GM19463 (cell line): Measurements from ENCODE around the gene PRICKLE2.
"Not testable (repeated sequence)": the region's sequence is repeated elsewhere in the genome, so short reads cannot be mapped to it uniquely, and the experiment has no call there.

Source experiments
- ATAC-seq: cut with Tn5 transposase; IDR thresholded peaks from one replicate; pipeline ENCODE4 v1.9.1; 2021; ENCODE audit warnings: mild to moderate bottlenecking, moderate library complexity; ENCODE audit not compliant: unreplicated experiment

PRICKLE2 gene

DNA sequence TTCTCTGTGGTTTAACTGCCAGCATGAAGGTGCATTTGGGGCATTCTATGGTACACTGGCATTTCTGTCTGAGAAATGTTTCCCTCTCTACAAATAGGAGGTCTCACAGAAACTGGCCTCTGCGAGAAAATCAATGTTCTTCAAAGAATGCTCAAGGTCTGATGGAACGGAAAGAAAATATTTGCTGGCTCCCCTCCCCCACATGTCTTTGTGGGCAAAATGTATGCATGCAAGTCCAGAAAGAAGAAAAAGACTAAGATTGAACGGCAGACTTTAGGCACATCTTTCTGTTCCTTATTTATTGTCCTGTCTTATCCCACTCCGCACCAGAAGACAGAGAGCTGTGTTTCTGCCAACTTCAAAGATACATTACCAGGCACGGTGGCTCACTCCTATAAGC, 118.1 kb downstream of the PRICKLE2 start:
- ATAC-seq, result no peak

DNA sequence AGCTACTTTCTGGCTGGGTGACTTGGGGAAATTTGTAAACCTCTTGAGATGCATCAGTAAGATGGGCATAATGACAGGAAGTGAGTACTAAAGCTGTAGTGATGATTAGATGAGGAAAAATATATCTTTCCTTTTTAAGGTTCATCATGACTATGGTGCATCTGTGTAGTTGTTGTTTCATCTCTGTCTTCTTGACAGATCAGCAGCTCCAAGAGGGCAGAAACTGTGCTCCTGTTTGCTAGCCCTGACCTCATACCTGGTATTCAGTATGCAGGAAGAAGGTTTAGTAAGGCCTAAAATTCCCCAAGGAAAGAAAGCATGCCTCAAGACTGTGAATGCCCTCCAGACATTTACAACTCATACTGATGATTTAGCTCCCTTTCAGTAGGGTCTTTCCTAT, 119.5 kb downstream of the PRICKLE2 start:
- no peak for ATAC-seq

DNA sequence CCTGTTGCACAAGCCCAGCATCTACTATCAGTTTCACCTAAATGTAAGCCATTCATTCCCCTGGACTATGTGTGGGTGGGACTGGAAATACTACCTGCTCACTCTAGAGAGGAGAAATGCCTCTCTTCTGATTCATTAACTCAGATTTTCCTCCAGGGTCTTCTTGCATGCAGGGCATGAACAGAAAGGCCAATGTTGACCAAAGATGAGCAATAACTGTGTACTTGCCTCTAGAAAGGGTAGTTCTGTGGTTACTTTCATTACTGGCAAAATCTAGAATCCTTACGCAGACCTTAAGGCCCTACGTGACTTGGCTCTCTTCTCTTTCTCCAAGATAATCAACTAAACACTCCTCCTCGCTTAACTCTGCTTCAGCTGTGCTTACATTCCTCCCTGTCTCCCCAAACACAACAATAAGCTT, 120.6 kb downstream of the PRICKLE2 start:
- ATAC-seq, result peak; percentile 42

DNA sequence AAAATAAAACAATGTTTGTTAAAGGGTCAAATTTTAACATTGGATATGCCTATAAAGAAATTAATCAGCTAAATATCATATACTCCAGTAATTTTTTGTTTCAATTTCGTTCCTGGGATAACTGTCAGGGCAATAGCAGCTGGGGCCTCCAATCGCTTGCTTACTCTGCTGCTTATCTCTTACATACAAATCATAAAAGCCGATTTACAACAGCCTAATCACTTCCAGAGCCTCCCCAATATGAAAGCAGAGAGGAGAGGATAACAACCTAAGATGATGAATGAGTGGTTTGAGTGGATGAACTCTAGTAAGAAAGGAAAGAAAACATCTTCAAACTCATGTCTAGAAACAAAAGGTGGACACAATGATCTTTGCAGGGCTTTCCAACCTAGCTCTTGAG, 121.3 kb downstream of the PRICKLE2 start:
- ATAC-seq, result no peak

DNA sequence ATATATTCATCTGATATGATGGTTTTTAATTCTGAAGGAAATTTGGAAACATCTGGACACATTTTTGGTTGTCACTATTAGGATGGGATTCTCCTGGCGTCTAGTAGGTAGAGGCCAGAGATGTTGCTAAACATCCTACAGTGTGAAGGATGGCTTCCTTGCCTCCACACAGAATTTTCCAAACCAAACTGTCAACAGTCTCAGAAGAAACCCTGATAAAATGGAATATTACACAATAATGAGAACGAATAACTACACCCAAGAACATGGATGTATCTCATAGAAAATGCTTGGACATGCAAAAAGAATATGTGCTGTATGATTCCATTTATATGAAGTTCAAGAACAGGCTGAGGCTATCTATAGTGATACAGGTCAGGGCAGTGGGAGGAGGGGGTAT, 122.1 kb downstream of the PRICKLE2 start:
- no peak for ATAC-seq

DNA sequence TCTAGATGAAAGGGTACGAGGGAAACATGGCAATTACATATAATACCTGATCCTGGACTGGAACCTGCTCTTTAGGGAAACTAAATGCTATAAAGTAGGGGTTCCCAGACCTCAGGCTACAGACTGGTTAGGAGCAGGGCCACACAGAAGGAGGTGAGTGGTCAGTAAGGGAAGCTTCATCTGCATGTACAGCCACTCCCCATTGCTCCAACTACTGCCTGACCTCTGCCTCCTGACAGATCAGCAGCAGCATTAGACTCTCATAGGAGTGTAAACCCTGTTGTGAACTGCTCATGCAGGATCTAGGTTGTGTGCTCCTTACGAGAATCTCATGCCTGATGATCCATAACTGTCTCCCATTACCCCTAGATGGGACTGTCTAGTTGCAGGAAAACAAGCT, 123.1 kb downstream of the PRICKLE2 start:
- no peak for ATAC-seq

DNA sequence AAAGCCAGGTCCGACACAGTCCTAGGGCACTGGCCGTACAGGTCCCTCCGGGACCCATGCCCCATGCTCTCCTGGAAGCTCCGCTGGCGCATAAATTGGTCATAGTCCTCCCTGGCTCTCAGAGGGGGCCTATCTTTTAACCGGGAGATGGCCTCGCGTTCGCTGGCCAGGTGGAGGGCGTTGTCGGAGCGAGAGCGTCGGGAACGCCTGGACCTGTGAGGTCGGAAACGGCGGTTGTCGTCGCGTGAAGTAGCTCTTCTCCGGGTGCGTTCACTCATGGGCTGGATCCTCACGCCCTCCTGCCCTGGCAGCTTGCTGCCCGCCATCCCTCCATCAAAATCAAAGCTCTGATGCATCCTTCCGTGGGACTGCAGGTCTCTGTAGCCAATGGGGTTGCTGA, 126.0 kb downstream of the PRICKLE2 start:
- no peak for ATAC-seq

DNA sequence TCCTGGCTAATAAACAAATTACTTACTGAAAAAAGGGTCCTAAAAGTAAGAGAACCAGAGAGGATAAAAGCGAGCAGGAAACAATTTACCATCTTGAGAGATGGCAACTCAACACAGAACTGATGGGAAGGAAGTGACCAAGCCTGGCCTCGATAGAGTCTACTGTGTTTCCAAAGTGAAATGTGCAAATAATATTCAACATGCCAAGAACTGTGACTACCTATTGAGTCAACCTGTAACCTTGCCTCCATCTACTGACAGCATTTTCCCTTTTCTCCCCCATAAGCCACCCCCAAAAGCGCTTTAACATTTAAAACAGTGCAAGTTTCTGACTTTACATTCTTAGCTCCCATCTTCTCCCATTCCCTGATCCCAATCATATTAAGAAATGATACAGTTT, 126.6 kb downstream of the PRICKLE2 start:
- no peak for ATAC-seq

DNA sequence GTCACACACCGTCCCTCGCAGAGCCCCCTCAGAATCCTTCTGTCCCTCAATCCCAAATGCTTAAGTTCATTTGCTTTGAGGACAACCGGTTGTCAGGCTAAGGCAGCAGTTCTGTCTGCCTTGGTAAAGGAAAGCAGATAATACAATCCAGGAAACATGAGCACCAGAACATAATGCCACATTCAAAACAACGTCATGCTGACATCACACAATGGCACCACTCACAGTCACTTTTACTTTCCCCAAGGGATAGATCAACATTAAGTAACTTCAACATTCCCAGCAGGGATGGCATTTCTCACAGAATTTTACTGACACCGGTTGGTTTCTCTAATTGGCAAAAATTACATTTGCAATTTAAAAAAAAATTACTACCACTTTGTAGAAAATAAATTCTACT, 127.3 kb downstream of the PRICKLE2 start:
- ATAC-seq, result no peak

DNA sequence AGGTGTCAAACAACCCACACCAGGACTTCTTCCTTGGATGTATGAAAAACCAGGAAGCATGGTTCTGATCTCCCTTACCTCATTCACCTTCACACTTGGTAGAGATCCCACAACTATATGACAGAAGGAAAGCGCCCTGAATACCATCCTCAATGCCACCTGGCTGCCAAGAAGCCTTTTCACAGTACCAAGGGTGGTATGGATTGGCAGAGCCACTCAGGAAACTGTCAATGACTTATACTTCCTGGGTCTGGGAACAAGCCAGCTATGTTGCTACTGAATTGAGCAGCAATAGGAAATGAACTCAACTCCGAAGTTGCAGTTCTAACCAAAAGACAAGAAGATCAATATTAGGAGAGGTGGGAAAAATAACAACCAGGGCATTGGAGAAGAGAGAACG, 129.5 kb downstream of the PRICKLE2 start:
- ATAC-seq, result no peak

DNA sequence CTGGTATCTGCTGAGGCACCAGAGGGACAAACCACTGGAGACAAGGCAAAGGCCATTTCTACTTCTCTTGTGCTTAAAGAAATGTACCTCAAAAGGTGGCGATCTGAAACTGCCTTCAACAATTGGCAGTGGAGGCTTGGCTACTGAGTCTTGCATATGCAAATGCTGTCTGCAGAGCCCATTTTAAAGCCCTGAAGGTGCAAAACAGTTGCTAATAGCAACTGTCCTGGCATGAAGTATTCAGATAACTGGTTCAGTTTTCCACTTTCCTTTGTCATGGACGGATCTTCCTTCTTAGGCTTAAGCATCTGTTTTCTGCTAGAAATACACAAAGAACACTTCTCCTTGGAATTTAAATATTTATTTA, 130.6 kb downstream of the PRICKLE2 start:
- ATAC-seq, result no peak

DNA sequence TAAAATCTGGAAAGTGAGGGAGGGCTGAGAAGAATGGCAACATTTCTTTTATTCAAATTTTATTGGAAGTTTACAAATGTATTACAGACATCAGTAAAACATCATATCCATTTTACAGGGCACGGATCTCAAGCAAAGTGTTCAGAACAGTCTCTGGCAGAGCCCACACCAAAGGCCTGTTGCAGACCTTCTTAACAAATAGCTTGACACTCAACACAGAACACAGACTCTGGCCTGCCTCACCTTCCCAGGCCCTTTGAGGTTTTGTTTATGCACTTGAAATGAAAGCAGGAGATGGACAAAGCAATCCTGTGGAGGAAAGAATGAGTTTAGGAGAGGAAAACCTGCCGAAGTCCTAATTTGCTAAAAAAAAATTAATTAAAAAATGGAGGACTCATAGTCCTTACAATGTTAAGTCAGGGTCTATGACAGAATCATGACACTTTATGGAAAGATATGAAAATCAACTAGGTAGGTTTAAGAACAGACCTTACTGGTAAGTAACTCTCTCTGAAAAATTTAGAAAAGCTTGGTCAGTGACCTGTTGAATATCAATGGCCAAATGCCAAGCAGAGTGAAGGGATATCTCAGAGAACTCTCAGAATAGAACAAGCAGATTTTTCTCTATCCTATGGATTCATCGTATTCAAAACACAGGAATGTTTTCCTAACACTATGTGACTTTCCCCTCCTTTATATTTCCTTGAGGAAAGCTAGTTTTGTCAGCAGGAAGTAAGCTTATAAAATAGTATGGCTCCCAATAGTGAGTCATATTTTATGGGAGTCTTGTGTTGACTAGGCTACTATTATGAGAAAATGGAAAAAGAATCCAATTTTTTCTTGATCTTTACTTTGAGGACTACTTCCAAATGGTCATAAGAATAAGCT, 131.2 kb downstream of the PRICKLE2 start:
- no peak for ATAC-seq

DNA sequence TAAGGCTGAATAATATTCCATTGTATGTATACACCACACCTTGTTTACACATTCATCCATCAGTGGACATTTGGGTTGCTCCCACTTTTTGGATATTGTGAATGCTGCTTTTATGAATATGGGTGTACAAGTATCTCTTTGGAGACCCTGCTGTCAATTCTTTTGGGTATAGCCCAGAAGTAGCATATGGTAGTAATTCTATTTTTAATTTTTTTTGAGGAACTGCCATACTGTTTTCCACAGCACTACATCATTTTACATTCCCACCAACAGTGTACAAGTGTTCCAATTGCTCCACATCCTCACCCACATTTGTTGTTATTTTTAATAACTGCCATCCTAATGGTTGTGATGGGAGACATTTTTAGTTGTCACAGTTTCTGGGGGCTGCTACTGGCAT, 132.1 kb downstream of the PRICKLE2 start:
- ATAC-seq, result no peak

DNA sequence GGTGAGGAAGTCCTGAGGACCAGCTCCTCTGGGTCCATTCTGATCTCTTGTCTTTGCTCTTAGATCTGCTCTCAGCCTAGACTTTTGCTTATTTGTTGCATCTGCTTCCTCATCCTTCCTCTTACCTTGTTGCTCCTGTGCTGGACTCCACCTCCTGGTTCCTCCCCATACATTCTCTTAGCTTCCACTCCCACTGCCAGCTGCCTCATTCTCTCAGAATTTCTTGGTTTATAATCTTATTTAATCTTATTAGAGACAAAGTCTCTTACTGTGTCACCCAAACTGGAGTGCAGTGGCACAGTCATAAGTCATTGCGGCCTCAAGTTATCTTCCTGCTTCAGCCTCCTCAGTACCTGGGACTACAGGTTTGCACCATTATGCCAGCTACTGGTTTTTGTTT, 133.8 kb downstream of the PRICKLE2 start:
- ATAC-seq, result no peak

DNA sequence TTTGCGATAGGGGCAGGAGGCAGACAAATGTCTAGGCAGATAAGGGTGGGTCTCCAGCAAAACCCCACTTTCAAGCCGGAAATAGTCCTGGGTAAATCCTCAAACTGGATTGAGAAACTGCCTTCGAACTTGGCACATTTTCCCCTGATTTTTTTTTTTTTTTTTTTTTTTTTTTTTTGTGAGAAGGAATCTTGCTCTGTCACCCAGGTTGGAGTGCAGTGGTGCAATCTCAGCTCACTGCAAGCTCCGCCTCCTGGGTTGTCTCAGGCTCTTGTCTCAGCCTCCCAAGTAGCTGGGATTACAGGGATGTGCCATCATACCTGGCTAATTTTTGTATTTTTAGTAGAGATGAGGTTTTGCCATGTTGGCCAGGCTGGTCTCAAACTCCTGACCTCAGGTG, 135.9 kb downstream of the PRICKLE2 start:
- not testable (repeated sequence) for ATAC-seq

DNA sequence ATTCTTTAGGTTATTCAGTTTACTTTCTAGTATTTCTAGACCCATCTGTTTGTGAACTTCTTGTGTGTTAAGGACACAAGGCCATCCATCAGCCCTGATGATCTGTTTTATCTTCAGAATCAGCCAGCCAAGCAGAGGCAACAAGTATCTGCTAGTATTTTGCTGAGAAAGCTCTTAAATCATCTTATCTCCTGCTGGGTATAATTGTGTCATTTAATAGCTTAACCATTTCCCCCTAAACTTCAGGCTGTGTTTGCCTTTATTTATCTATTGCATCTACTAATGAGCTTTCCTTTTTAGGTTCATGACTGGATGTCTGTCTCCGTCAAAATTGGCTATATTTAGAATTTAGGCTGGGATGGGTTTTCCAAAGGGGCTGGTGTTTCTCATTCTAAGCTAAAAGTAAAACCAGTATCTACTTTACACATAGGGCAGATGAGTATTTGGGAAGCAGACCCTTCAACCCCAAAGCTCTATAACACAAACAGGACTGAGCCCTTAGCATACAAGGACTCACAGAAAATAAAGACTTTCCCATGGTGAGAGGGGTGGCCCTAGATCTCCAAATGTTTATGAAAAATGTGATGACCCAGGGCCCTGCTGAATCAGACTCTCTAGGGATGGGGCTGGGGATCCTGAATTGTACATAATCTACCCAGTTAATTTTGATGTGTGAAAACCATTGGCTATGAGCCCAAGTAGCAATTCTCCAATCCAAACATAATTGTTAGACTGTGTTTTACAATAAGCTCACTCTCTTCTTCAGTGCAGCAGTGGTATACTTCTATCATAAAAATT, 136.7 kb downstream of the PRICKLE2 start:
- no peak for ATAC-seq

DNA sequence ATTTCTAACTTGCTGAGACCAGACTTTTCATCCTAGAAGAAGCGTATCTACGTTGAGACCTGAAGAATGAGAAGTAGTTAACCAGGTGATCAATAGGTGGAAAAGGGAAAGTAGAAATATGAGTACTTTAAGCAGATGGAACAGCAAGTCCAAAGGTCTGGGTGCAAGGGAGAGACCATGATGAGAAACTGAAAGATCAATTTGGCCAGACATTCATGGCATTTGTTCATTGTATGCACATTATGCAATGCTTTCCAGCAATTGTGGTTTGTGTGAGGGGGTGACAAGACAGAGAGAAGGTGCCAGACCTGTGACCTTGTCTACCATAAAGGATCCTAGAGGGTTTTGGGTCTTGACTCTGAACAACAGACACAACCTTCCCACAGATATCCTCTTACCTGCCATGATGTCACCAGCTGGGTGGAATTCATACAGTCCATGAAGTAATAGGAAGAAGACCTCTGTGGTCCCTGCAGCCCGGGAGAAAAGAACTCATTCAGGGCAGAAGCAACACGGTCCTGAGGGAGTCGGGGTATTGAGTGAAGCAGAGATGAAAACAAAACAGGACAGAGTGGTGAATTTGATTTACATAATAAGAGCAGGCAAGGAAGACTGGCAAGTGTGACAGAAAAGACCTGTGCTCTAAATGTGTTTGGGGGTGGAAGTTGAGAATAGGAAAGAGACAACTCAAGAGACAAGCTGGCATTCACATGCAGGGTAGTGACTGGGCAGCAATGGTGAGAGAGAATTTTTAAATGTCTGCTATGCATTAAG, 138.6 kb downstream of the PRICKLE2 start:
- no peak for ATAC-seq

DNA sequence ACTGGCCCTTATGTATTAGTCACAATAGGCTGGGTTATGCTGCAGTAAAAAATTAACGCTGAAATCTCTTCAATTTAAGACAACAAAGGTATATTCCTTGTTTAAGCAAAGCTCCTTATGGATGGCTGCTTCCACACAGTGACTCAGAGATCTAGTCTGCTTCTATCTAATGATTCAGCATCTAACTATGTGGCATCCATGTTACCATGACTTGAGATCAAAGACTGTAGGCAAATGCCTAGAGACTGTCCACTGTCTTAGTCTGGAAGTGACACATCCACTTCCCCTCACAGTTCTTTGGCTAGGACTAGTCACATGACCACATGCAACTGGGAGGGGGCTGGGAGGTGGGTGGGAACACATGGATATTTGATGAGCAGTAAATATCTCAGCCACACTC, 140.6 kb downstream of the PRICKLE2 start:
- no peak for ATAC-seq

DNA sequence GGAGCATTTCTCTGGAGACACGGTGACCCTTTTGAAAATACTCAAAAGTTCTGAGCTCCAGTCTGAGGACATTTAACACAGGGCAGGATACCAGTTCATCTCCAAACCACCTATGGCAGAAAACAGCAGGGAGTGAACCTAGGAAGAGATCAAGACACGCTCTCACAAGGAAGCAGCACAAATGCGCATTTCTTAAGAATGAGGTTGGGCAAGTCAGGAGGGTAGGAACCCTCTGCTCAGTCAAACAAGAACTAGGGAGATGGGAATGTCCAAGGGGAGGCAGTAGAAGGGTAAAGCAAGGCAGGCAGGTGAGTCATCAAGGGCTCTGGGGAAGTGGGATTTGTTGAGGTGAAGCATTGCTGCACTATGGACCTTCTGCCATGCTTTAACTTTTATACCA, 141.7 kb downstream of the PRICKLE2 start:
- no peak for ATAC-seq

DNA sequence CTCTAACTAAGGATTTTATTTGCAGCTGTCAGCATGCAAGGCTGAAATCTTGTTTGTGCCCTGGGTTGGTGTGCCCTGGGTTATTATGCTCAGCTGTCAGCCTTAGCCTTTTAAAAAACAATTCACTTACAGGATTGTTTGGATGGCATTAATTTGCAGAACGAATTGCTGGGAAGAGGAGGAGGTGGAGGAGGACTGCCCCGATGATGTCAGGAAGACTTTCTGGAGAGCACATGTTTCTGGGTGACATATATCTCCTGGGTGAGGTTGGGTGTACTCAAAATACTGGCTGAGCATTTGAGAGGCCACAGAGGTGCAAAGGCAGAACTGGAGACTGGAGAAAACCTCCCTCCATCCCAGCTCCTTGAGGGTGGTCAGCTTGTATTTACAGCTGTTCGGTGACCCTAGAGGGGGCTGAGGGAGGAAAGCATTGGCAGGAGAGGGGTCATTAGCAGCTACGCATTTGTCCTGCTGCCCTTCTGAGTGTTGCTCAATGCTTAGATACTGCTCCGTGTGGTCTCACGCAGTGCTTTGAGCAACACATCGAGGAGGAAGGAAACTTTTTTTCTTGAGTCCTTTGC, 142.2 kb downstream of the PRICKLE2 start:
- ATAC-seq, result no peak

DNA sequence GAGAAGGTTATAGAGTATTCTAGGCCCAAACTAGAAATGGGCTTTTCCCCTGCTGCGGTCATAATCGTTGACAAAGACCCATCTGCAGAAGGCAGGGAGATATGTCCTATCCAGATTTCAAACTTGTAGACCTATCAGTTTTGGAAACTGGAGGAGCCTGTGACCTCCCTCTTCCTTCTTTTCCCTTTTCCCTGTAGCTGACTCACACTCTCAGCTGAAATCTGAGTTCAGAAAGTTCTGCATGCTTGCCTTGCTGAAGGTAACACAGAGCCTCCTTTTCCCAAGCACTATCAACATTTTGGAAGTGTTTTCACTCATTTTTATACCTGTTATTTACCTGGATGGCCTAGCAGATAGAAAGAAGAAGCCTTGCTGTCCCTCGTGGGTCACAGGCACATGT, 142.9 kb downstream of the PRICKLE2 start:
- ATAC-seq, result no peak
